ENCODE results near the gene ORC1. TPM values are rescaled to one million over a fixed set of nuclear protein-coding genes. Genes with fewer than 3 reads are reported as not detected.
"Not testable (repeated sequence)": the region's sequence is repeated elsewhere in the genome, so short reads cannot be mapped to it uniquely, and the experiment has no call there.

The ORC1 gene
- total and polyA plus RNA-seq, 12 donors: 0.56 to 3.7 (median 0.88) TPM; not detected in 2

DNA sequence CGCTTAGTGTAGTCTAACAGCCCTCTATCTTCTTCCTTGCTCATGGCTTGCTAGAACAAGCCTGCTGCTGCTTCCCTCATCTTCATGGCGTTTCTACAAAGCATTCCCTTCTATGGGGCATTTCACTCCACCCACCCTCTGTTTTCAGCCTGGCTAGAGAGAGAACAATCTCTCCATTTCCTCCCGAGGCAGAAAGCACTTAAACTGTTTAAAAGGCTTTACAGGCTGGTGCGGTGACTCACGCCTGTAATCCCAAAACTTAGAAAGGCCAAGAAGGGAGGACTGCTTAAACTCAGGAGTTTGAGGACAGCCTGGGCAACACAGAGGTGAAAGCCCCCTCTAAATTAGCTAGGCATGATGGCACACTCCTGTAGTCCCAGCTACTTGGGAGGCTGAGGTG lies 17.8 kb downstream of the ORC1 start:
- Histone ChIP-seq H3K9me3 (replicated peaks in 1 of 3) (no peaks in the 10 kb centered on the region), H3K27ac (no peak overlapping the region), H3K4me1 (replicated peaks in 1 of 2) (no peaks in the 10 kb centered on the region), H3K4me3 (no peak overlapping the region), H3K27me3 (no peaks in the 10 kb centered on the region), H3K36me3 (replicated peaks in 1 of 2) (no peaks in the 10 kb centered on the region)
- WGBS, 4 donors: 90 to 96% (median 92%) methylated on average over 5 of the region's 5 CpGs
- intact Hi-C loops (cut with DNase I): no loop called here
- no peak for DNase-seq
- no peak for TF ChIP-seq CTCF (IDR thresholded peaks at IDR 0.05)

DNA sequence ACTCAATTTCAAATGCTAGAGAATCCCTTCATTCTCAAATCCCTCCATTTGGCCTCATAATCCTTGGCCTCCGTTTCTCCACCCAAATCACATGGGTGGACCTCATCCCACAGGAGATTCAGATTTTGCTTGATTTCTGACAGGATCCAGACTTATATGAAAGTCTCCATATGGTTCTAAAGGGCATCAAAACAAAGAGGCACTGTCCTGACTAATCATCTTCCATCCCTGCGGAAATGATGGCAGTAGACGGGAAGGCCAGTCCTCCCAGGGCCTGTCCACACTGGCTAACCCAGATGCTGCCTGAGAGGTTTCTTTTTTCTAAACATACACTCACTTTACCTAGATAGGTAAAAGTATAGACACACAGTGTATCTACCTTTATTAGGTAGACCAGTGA lies 18.8 kb downstream of the ORC1 start:
- Histone ChIP-seq H3K4me3 (no peak overlapping the region), H3K27ac (no peak overlapping the region), H3K4me1 (replicated peaks in 1 of 2) (no peaks in the 10 kb centered on the region), H3K9me3 (replicated peaks in 1 of 3) (no peaks in the 10 kb centered on the region), H3K27me3 (no peaks in the 10 kb centered on the region), H3K36me3 (replicated peaks in 1 of 2) (no peaks in the 10 kb centered on the region)
- no peak for DNase-seq
- intact Hi-C loops (cut with DNase I): no loop called here
- 91 to 100% (median 96%) methylated on average over 3 of the region's 3 CpGs for WGBS, 4 donors
- TF ChIP-seq POLR2A (IDR thresholded peaks at IDR 0.05) (no peak), CTCF (IDR thresholded peaks at IDR 0.05) (no peak)

- H3K27ac ChIP-seq; H3K9me3 ChIP-seq (replicated peaks in 1 of 3); H3K36me3 ChIP-seq (replicated peaks in 1 of 2); H3K4me3 ChIP-seq; DNase-seq; H3K27me3 ChIP-seq; intact Hi-C loops (cut with DNase I): not testable (repeated sequence)
- 67 to 94% (median 86%) methylated on average over 1 of the region's 1 CpG for WGBS, 4 donors
- H3K4me1 ChIP-seq (replicated peaks in 1 of 2): peaks cover 6 to 22% of the 10 kb centered on the region in 2 donors
Observed at GRCh38 chr1:52369851-52370250, 34.4 kb downstream of the ORC1 start.

DNA sequence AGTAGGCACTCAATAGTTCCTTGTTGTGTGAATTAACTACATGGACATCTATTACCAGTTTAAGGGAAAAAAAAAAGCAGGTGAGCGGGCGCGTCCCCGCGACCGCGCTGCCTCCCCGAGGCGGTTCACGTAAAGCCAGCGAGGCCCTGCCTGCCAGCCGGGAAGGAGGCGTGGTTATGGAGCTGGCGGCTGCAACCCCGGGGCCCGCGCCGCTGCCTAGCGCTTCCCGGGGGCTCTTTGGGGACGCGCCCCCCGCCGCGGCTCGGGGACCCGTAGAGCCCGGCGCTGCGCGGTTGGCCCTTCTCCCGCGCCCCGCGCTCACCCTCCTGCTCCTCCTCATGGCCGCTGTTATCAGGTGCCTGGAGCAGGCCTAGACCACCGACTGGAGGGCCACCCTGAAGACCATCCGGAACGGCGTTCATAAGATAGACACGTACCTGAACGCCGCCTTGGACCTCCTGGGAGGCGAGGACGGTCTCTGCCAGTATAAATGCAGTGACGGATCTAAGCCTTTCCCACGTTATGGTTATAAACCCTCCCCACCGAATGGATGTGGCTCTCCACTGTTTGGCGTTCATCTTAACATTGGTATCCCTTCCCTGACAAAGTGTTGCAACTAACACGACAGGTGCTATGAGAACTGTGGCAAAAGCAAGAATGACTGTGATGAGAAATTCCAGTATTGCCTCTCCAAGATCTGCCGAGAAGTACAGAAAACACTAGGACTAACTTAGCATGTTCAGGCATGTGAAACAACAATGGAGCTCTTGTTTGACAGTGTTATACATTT lies 35.6 kb downstream of the ORC1 start:
- H3K4me3 ChIP-seq: peak overlapping the region in 3 of 4 donors; percentile 24 to 75 (median 57)
- peaks cover 15 to 24% of the 10 kb centered on the region in 2 donors for H3K4me1 ChIP-seq (replicated peaks in 1 of 2)
- no peaks in the 10 kb centered on the region for H3K27me3 ChIP-seq
- intact Hi-C loops (cut with DNase I): no loop called here
- WGBS, 4 donors: 4 to 19% (median 8%) methylated on average over 18 to 51 of the region's 51 CpGs
- peak overlapping the region in 2 of 5 donors; percentile 64 to 67 for H3K27ac ChIP-seq
- peak in 6 of 7 donors; percentile 49 to 70 (median 58) for DNase-seq
- peak in 1 of 6 experiments; percentile 14 for TF ChIP-seq CTCF (IDR thresholded peaks at IDR 0.05)
- no peak for TF ChIP-seq POLR2A (IDR thresholded peaks at IDR 0.05)
- no peaks in the 10 kb centered on the region for H3K9me3 ChIP-seq (replicated peaks in 1 of 3)
- no peaks in the 10 kb centered on the region for H3K36me3 ChIP-seq (replicated peaks in 1 of 2)

DNA sequence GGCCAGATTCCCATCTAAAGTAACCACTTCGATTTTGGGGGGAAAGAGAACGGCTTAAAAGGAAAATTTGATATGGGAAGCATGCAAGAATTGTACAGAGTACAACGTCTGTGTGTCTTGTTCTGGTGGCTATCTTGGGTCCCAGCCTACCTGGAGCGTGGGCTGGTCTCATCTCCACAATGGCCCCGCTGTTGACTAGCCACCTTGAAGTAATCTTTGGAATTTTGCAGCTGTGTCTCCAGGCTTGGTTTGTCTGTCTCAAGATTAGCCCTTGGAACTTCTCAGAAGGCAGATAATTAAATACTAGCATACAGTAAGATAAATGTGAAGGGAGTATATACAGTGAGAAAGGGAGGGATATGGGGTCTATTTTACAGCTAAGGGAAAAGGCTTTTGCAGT lies 37.0 kb downstream of the ORC1 start:
- H3K4me1 ChIP-seq (replicated peaks in 1 of 2): peaks cover 15 to 20% of the 10 kb centered on the region in 2 donors
- intact Hi-C loops (cut with DNase I): no loop called here
- no peak for TF ChIP-seq POLR2A (IDR thresholded peaks at IDR 0.05)
- no peak for TF ChIP-seq CTCF (IDR thresholded peaks at IDR 0.05)
- no peak overlapping the region for H3K4me3 ChIP-seq
- H3K27me3 ChIP-seq: no peaks in the 10 kb centered on the region
- no peak for DNase-seq
- no peaks in the 10 kb centered on the region for H3K9me3 ChIP-seq (replicated peaks in 1 of 3)
- H3K36me3 ChIP-seq (replicated peaks in 1 of 2): peaks cover 0 to 7% of the 10 kb centered on the region in 2 donors
- H3K27ac ChIP-seq: no peak overlapping the region
- 92 to 96% (median 94%) methylated on average over 5 of the region's 5 CpGs for WGBS, 4 donors
